ENCODE data around the gene DTWD2. TPM values are rescaled to one million over a fixed set of nuclear protein-coding genes. Genes with fewer than 3 reads are reported as not detected.
"Not testable (repeated sequence)": the region's sequence is repeated elsewhere in the genome, so short reads cannot be mapped to it uniquely, and the experiment has no call there.

DTWD2 gene
- polyA plus RNA-seq, 1 experiment: 1.8 TPM

GRCh38 chr5:118863345-118863744 is 125.0 kb downstream of the DTWD2 start:
- no peak for TF ChIP-seq CTCF (IDR thresholded peaks at IDR 0.05; ENCODE audit: insufficient read depth, low read depth, low read length)
- no peaks in the 10 kb centered on the region for H3K36me3 ChIP-seq (ENCODE audit: control insufficient read depth, insufficient read depth, low read length)
- H3K4me3 ChIP-seq (ENCODE audit: low read depth, low read length): no peak overlapping the region
- DNase-seq (ENCODE audit: low read depth): peak; percentile 11
- ChIA-PET POLR2A (no interaction called here), CTCF (no interaction called here)
- no peaks in the 10 kb centered on the region for H3K27me3 ChIP-seq (ENCODE audit: control insufficient read depth, insufficient read depth, low read length)

GRCh38 chr5:118862596-118862995 is 125.8 kb downstream of the DTWD2 start:
- Histone ChIP-seq H3K27me3 (ENCODE audit: control insufficient read depth, insufficient read depth, low read length) (no peaks in the 10 kb centered on the region), H3K4me3 (ENCODE audit: low read depth, low read length) (no peak overlapping the region), H3K36me3 (ENCODE audit: control insufficient read depth, insufficient read depth, low read length) (no peaks in the 10 kb centered on the region)
- no peak for TF ChIP-seq CTCF (IDR thresholded peaks at IDR 0.05; ENCODE audit: insufficient read depth, low read depth, low read length)
- CTCF ChIA-PET: no interaction called here
- POLR2A ChIA-PET: no interaction called here
- peak; percentile 16 for DNase-seq (ENCODE audit: low read depth)

DNA sequence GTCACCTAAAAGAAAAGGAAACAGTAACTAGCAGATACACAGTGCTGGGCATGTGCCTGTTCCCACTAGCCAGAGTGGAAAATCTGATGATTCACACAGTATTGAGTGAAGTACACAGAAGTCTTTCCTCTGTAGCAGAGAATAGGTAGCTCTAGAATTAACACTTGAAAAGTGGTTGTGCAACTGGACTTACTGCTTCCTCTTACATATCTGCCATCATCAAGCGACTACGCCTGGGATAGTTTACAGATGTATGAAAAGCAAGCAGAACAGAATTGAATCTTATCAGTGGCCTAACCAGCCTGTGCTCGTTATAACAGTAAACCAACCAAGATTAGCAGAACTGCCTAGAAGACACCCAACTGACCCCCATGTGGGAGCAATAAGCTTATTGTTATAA is 130.6 kb downstream of the DTWD2 start:
- no peaks in the 10 kb centered on the region for H3K27me3 ChIP-seq (ENCODE audit: control insufficient read depth, insufficient read depth, low read length)
- ChIA-PET POLR2A (no interaction called here), CTCF (interaction anchor here (0.7 kb wide), 1 partner anchor 13 kb away, joined by 3 read pairs; no protein-coding TSS in a partner anchor)
- DNase-seq (ENCODE audit: low read depth): no peak
- no peak for TF ChIP-seq CTCF (IDR thresholded peaks at IDR 0.05; ENCODE audit: insufficient read depth, low read depth, low read length)
- H3K4me3 ChIP-seq (ENCODE audit: low read depth, low read length): no peak overlapping the region
- no peaks in the 10 kb centered on the region for H3K36me3 ChIP-seq (ENCODE audit: control insufficient read depth, insufficient read depth, low read length)

GRCh38 chr5:118854819-118855218 is 133.5 kb downstream of the DTWD2 start:
- H3K27me3 ChIP-seq (ENCODE audit: control insufficient read depth, insufficient read depth, low read length): no peaks in the 10 kb centered on the region
- TF ChIP-seq CTCF (IDR thresholded peaks at IDR 0.05; ENCODE audit: insufficient read depth, low read depth, low read length): no peak
- DNase-seq (ENCODE audit: low read depth): no peak
- CTCF ChIA-PET: no interaction called here
- POLR2A ChIA-PET: no interaction called here
- H3K36me3 ChIP-seq (ENCODE audit: control insufficient read depth, insufficient read depth, low read length): no peaks in the 10 kb centered on the region
- H3K4me3 ChIP-seq (ENCODE audit: low read depth, low read length): no peak overlapping the region

DNA sequence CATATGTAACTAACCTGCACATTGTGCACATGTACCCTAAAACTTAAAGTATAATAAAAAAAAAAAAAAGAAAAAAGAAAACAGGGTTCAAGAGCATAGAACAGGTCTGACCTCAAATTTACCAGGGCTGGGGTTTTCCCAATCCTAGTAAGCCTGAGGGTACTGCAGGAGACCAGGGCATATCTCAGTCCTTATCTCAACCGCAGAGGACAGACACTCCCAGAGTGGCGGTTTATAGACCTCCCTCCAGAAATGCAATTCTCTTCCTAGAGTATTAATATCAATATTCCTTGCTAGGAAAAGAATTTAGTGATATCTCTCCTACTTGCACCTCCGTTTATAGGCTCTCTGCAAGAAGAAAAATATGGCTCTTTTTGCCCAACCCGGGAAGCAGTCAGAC is 136.6 kb downstream of the DTWD2 start:
- H3K36me3 ChIP-seq (ENCODE audit: control insufficient read depth, insufficient read depth, low read length); DNase-seq (ENCODE audit: low read depth); CTCF ChIA-PET; POLR2A ChIA-PET; H3K4me3 ChIP-seq (ENCODE audit: low read depth, low read length); H3K27me3 ChIP-seq (ENCODE audit: control insufficient read depth, insufficient read depth, low read length): not testable (repeated sequence)

GRCh38 chr5:118849507-118849906 is 138.8 kb downstream of the DTWD2 start:
- H3K27me3 ChIP-seq (ENCODE audit: control insufficient read depth, insufficient read depth, low read length); H3K4me3 ChIP-seq (ENCODE audit: low read depth, low read length); DNase-seq (ENCODE audit: low read depth); POLR2A ChIA-PET; H3K36me3 ChIP-seq (ENCODE audit: control insufficient read depth, insufficient read depth, low read length); CTCF ChIA-PET: not testable (repeated sequence)
